GM21381 (cell line): ENCODE measurements around the gene REM1.
"Not testable (repeated sequence)": the region's sequence is repeated elsewhere in the genome, so short reads cannot be mapped to it uniquely, and the experiment has no call there.

ENCODE experiments used
- ATAC-seq: cut with Tn5 transposase; IDR thresholded peaks from one replicate; pipeline ENCODE4 v1.9.1; 2021; ENCODE audit warnings: mild to moderate bottlenecking, moderate library complexity; ENCODE audit not compliant: unreplicated experiment

REM1 gene

GRCh38 chr20:31484001-31484400, 8.9 kb downstream of the REM1 start:
- ATAC-seq, result no peak

- ATAC-seq, result no peak
Observed at GRCh38 chr20:31485450-31486339, 10.6 kb downstream of the REM1 start.

GRCh38 chr20:31488115-31488514, 13.0 kb downstream of the REM1 start:
- no peak for ATAC-seq

GRCh38 chr20:31489152-31489551, 14.1 kb downstream of the REM1 start:
- no peak for ATAC-seq

GRCh38 chr20:31490752-31491151, 15.7 kb downstream of the REM1 start:
- ATAC-seq, result no peak

GRCh38 chr20:31494131-31494530, 19.0 kb downstream of the REM1 start:
- ATAC-seq, result no peak

GRCh38 chr20:31496761-31497295, 21.7 kb downstream of the REM1 start:
- no peak for ATAC-seq

GRCh38 chr20:31497838-31498540, 22.9 kb downstream of the REM1 start:
- ATAC-seq, result no peak

GRCh38 chr20:31500527-31500926, 25.4 kb downstream of the REM1 start:
- ATAC-seq, result no peak

GRCh38 chr20:31502884-31503673, 28.0 kb downstream of the REM1 start:
- peak; percentile 90 for ATAC-seq

- no peak for ATAC-seq
Observed at GRCh38 chr20:31505903-31506302, 30.8 kb downstream of the REM1 start.

GRCh38 chr20:31508517-31509244, 33.6 kb downstream of the REM1 start:
- no peak for ATAC-seq

- ATAC-seq, result peak; percentile 84
Observed at GRCh38 chr20:31514154-31515071, 39.3 kb downstream of the REM1 start, which contains the start of gene HM13. TSS of gene HM13 (plus strand) at chr20:31514442. CDS start at chr20:31514552, 110 bp downstream.

GRCh38 chr20:31515072-31515774, 40.1 kb downstream of the REM1 start:
- ATAC-seq, result no peak

- ATAC-seq, result no peak
Observed at GRCh38 chr20:31515775-31516107, 40.7 kb downstream of the REM1 start.

- no peak for ATAC-seq
Observed at GRCh38 chr20:31516166-31516565, 41.1 kb downstream of the REM1 start.

- no peak for ATAC-seq
Observed at GRCh38 chr20:31516651-31517050, 41.6 kb downstream of the REM1 start.

- no peak for ATAC-seq
Observed at GRCh38 chr20:31517373-31517772, 42.3 kb downstream of the REM1 start.

- not testable (repeated sequence) for ATAC-seq
Observed at GRCh38 chr20:31521267-31521666, 46.2 kb downstream of the REM1 start.
